HG03025 (cell line): ENCODE measurements around the gene SLC44A1.

Experiments
- ATAC-seq: cut with Tn5 transposase; IDR thresholded peaks from one replicate; pipeline ENCODE4 v1.9.1; 2021; ENCODE audit warnings: mild to moderate bottlenecking, moderate library complexity; ENCODE audit not compliant: unreplicated experiment, low FRiP score

Gene SLC44A1

GRCh38 chr9:105418588-105419500 lies 174.4 kb downstream of the SLC44A1 start:
- ATAC-seq = no peak

- ATAC-seq = no peak
Observed at GRCh38 chr9:105419816-105420597, 175.6 kb downstream of the SLC44A1 start.

GRCh38 chr9:105421154-105421553 lies 176.7 kb downstream of the SLC44A1 start:
- no peak for ATAC-seq

GRCh38 chr9:105421864-105422263 lies 177.4 kb downstream of the SLC44A1 start:
- ATAC-seq = no peak

- no peak for ATAC-seq
Observed at GRCh38 chr9:105425816-105426433, 181.5 kb downstream of the SLC44A1 start.

- no peak for ATAC-seq
Observed at GRCh38 chr9:105426657-105427056, 182.2 kb downstream of the SLC44A1 start.

GRCh38 chr9:105431424-105432246 lies 187.2 kb downstream of the SLC44A1 start:
- no peak for ATAC-seq

GRCh38 chr9:105432247-105432842 lies 187.9 kb downstream of the SLC44A1 start:
- no peak for ATAC-seq

- no peak for ATAC-seq
Observed at GRCh38 chr9:105435453-105435852, 191.0 kb downstream of the SLC44A1 start.

- ATAC-seq = no peak
Observed at GRCh38 chr9:105436783-105437182, 192.3 kb downstream of the SLC44A1 start.

- no peak for ATAC-seq
Observed at GRCh38 chr9:105437704-105438103, 193.3 kb downstream of the SLC44A1 start.

- no peak for ATAC-seq
Observed at GRCh38 chr9:105438141-105438806, 193.8 kb downstream of the SLC44A1 start.

GRCh38 chr9:105439428-105439827 lies 195.0 kb downstream of the SLC44A1 start:
- no peak for ATAC-seq

GRCh38 chr9:105441616-105442160 lies 197.2 kb downstream of the SLC44A1 start:
- ATAC-seq = no peak

GRCh38 chr9:105443121-105443520 lies 198.7 kb downstream of the SLC44A1 start:
- no peak for ATAC-seq

- ATAC-seq = no peak
Observed at GRCh38 chr9:105444130-105444529, 199.7 kb downstream of the SLC44A1 start.

GRCh38 chr9:105445203-105445881 lies 200.9 kb downstream of the SLC44A1 start:
- ATAC-seq = no peak

GRCh38 chr9:105447386-105447813 lies 202.9 kb downstream of the SLC44A1 start:
- no peak for ATAC-seq
